CD4-positive, alpha-beta T cell treated with Interleukin-17A for 1 hour (primary cell): Measurements from ENCODE around the gene ELMO3.
A peak's percentile ranks its signal among the peaks of the same experiment; 100 is the strongest.

ENCODE experiments used
- DNase-seq: peaks from one replicate; pipeline ENCODE4 v3.0.0-alpha.2; 2020

The ELMO3 gene

DNA sequence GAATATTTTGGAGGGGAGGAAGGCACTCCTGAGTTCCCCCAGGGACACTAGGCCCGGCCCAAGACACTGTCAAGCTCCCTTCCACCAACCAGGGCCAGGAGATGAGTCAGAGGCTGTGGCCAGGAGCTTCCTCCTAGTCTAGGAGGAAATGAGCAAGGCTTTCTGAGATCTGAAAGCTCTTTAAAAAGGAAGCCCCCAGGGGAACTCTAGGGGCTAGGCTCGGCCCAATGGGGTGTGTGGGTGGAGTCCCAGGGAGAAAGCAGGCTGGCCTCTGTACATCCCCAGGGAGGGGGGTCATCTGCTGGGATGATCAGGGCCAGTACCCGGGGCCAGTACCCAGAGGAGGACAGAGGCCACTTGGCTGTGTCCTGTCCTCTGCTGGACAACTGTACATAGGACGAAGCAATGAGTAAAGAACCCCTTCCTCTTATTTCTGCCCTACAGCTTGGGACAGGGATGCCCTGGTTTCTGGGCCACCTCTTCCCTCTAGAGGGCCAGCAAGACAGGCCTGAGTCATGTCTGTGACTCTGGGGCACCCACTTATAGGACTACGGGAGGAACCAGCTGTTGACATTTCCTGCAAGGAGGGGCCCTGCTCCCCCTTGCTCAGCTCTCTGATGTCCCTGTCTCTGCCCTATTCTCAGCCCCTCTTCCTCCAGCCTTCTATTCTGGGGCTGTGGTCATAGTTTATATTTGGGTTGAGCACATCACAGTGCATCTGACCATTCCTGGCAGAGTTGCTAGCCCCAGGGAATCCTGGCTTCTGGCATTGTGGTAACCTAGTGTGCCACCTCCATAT, 45.7 kb downstream of the ELMO3 start:
- peak; percentile 88 for DNase-seq

DNA sequence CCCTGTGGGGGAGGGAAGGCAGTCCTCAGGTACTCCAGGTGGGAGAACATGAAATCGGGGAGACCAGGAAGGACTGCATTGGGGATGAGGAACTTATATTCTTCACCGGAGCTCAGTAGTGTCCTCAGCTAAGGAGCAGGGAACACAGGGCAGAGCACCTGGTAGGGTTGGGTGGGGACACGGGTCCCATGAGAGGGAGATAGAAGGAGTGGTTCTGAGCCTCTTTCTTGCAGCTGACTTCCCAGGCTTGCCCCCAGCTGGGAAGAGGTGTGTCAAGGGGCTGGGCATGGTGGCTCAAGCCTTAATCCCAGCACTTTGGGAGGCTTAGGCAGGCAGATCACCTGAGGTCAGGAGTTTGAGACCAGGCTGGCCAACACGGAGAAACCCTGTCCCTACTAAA, 46.3 kb downstream of the ELMO3 start:
- DNase-seq = no peak

GRCh38 chr16:67245674-67246080, 46.7 kb downstream of the ELMO3 start:
- DNase-seq = no peak

GRCh38 chr16:67246081-67246755, 47.3 kb downstream of the ELMO3 start:
- peak; percentile 60 for DNase-seq

DNA sequence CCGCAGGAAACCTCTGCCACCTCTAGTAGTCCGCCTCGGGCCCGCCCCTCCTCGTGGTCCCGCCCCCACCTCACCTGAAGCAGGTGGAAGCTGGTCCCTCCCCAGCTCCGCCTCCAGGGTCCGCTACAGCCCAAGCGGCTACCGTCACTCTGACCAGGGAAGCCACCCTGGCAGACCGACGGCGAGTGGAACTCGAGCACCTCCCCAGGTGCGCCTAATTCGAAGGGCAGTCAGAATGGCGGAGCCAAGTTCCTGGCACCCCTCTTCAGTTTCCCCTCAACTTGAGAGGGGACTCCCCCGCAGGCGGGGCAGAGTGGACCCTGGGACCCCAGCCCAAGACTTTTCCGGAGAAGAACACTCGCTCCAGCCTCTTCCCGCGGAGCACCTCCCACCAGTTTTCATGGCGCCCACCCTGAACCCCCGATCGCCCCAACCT, 47.8 kb downstream of the ELMO3 start:
- DNase-seq = no peak

DNA sequence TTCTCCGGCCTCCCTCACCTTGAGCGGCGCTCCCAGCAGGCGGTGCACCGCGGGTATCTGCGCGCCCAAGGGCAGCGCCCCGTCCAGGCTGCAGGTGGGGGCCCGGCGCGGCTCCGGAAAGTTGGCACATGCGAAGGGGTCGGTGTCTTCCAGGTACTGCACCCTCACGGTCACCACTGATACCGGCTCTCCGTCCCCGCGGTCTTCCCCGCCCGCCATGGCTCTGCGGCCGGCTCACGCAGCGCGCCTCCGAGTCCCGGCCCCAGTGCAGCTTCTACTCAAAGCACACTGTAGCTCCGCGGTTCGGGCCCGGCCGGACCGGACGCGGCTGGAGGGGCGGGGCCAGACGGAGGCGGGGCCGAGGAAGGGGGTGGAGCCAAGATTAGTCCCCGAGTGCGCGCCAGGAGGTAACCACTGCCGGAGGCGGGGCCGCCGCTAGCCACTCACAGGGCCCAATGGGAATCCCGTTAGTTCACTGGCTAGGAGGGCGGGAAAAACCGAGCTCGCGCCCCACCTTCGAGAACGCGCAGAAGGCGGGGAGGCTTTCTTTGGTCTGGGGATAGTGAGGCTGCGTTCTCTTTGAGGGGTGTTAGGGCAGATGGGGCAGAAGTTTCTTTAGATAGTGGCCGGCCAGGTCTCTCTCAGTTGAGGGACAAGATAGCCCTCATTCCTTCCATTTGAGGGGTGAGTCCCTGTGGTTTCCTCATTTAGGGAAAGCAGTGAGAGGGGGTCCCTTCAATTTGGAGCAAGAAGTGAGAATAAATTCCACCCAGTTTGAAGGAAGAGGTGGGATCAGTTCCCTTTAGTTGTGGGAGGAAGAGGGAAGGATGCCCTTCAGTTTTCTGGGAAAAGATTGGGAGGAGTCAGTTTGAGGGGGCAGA, 48.5 kb downstream of the ELMO3 start, which contains the start of gene FHOD1:
TSS of gene FHOD1 (minus strand) at position 290 of the 881 bp plus-strand sequence. CDS start at position 219, 71 bp downstream.
- DNase-seq = peak; percentile 96

- DNase-seq = no peak
Observed at GRCh38 chr16:67248073-67248400, 49.1 kb downstream of the ELMO3 start.

DNA sequence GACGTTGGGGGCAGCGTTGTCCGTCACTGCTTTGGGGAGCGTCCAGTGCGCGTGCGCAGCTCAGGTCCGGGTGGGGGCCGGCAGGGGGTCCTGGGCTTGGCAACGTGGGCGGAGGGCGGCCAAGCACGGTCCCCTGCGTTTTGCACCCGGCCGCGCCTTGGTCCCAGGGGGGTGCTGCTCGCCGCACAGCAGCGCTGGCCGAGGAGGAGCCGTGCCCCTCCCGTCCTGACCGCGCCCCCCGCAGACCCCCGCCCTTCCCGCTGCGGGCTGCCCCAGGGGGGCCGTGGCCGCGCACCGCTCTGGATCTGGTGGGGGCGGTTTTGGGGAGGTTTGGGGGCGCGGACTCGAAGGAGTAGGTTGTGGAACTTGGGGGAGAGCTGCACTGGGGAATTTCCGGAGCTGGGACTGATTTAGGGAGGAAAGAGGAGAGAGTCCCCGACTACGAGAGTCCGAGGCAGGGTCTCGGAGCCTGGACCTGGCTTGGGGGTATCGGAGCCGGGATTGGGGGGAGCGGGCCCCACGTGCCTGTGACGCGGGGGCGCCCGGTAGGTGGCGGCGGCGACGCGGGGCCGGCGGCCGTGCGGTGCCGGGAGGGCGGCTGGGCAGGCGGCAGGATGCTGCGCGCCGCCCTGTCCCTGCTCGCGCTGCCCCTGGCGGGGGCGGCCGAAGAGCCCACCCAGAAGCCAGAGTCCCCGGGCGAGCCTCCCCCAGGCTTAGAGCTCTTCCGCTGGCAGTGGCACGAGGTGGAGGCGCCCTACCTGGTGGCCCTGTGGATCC, 49.7 kb downstream of the ELMO3 start, which contains the start of gene SLC9A5:
TSS of gene SLC9A5 (plus strand) at position 579 of the 777 bp plus-strand sequence. CDS start at position 615, 36 bp downstream.
- no peak for DNase-seq

DNA sequence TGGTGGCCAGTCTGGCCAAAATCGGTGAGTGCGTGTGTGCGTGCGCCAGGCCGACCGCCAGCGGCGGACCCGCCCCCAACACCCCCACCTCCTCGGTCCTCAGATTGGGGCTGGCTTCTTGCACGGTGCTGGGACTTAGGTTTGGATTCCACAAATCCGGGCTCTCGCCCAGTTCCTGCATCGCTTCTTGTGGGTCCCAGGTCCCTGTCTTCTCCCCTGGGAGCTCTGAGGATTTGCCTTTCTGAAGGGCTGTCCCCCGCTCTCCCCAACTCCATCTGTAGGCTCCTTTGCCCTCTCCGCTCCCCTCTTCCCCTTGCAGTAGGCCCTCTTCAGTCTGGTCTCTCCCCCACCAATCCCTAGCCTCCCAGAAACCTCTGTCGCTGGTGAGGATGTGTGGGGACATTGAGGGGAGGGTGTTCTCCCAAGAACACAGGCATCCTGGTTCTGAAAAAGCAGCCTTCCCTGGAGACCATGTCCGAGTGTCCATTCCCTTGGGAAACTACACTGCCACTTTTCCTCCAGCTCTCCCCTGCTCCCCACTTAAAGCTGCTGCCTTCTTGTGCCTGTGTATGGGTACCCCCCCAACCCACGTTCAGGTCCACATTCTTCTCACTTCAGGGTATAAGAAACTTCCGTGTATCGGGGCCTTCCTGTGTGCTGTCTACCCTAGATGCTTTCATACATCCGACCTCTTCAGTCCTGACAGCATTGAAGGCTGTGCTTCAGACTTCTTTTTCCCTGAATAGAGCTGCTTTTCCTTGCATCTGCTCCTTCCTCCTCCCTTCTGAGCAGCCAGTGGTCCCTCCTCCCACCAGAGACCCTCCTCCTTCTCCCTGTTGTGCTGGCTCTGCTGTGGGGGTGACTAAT, 50.5 kb downstream of the ELMO3 start:
- no peak for DNase-seq

DNA sequence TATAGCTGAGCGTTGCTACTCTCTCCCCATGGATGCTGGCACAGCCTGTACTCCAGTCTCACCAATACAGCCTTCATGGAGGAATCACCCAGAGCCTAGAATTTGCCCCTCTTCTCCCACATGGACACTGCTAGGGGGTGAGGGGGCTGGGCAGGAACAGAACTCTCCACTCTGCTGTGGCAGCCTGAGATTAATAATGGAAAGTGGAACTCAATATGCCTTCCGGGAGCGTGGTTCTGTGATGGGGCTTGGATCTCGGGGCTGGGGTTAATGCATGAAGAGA, 51.1 kb downstream of the ELMO3 start:
- no peak for DNase-seq

GRCh38 chr16:67252609-67253497, 53.9 kb downstream of the ELMO3 start:
- DNase-seq = no peak
